Ovary (tissue), 9 donors: ENCODE results near the gene EIF2B2. TPM values are rescaled to one million over a fixed set of nuclear protein-coding genes. Genes with fewer than 3 reads are reported as not detected.

ENCODE experiments used
- DNase-seq, 5 donors: peaks; one replicate each; pipeline ENCODE4 v3.0.0-alpha.2; 2019 to 2020
- H3K27ac ChIP-seq, 2 donors: fragments of 200-600 bp; one replicate each; pipeline versions ENCODE4 v1.5.1 to v1.8.0; 2019 to 2022
- H3K27me3 ChIP-seq: fragments of 200-600 bp; one replicate; pipeline ENCODE4 v1.8.0; 2022
- H3K36me3 ChIP-seq: fragments of 200-600 bp; sonication (generic); one replicate; pipeline ENCODE4 v1.5.1; 2019
- H3K4me1 ChIP-seq: one replicate; pipeline ENCODE4 v1.8.1; 2013; ENCODE audit warnings: mild to moderate bottlenecking, moderate library complexity; ENCODE audit not compliant: insufficient read depth
- H3K4me3 ChIP-seq: fragments of 200-600 bp; sonication (generic); one replicate; pipeline ENCODE4 v1.5.1; 2017
- H3K9me3 ChIP-seq, 2 donors: fragments of 200-600 bp in 1 of 2; sonication (generic) in 1 of 2; one replicate each; pipeline versions ENCODE4 v1.5.1 to v1.8.1; 2013 to 2019; ENCODE audit warnings: mild to moderate bottlenecking in 1 of 2, moderate library complexity in 1 of 2
- CTCF ChIP-seq, 3 donors: fragments of 450-650 bp in 2 of 3; fragments of 200-600 bp in 1 of 3; IDR thresholded peaks; one replicate each; pipeline versions ENCODE4 v1.5.1 to v1.8.0; 2016 to 2022; ENCODE audit warnings: antibody characterized with exemption in 3 of 3, mild to moderate bottlenecking in 1 of 3
- EP300 ChIP-seq: sonication (generic); formaldehyde crosslinking; IDR thresholded peaks from one replicate; pipeline ENCODE4 v1.6.1; 2017; ENCODE audit warnings: antibody characterized with exemption
- POLR2A ChIP-seq: fragments of 450-650 bp; IDR thresholded peaks from one replicate; pipeline ENCODE4 v1.6.1; 2017; ENCODE audit warnings: antibody characterized with exemption, mild to moderate bottlenecking, moderate library complexity
- WGBS, 3 donors: extraction: QIAGEN DNeasy Blood & Tissue Kit in 1 of 3; methylation state at CpG; one replicate each; pipeline versions ENCODE4 v1.1.5 to v1.1.7; 2013 to 2017; 5-methylcytosine and 5-hydroxymethylcytosine counted together
- intact Hi-C, 4 donors: fragments of 100-400 bp; cut with DNase I; formaldehyde crosslinking; loops; one replicate each; pipeline versions ENCODE4 v1.11.0 to v1.15.1; 2022 to 2023
- polyA plus RNA-seq, 2 donors: library from polyadenylated mRNA; stranded (reverse); fragments of 200-250 nt in 1 of 2; fragments of 350-450 nt in 1 of 2; fragmentation: Illumina TruSeq in 1 of 2; extraction: RNeasy Lipid Tissue Mini Kit (QIAGEN cat#74804) in 1 of 2; gene quantifications; one replicate each; pipeline ENCODE4 v1.2.3, GENCODE V29; 2013 to 2014
- total RNA-seq, 7 donors: library from RNA; depleted of rRNA in 2 of 7; stranded (reverse); fragments of >200 nt in 2 of 7; fragmentation: NEBNext Ultra II Directional in 3 of 7; extraction: Animal tissue kit (Norgen Biotek cat#: 25700) in 3 of 7; gene quantifications; one replicate each; pipeline versions ENCODE4 v1.1.0 to v1.2.4, GENCODE V29; 2016 to 2023
- donor health status: DM: no; HTN: no; CAD: no; lungs with moderate emphysema.
- donor health status: DM: no; HTN: no; CAD: no.
- donor health status: Bipolar disorder and iron deficiency.
- donor health status: DM: yes; HTN: yes; CAD: no.
- donor health status: DM: no; HTN: no; CAD: no.
- donor health status: DM: yes; HTN: yes; CAD: no.

EIF2B2 gene
- total and polyA plus RNA-seq, 9 donors = 8.8 to 59.9 (median 30.6) TPM

DNA sequence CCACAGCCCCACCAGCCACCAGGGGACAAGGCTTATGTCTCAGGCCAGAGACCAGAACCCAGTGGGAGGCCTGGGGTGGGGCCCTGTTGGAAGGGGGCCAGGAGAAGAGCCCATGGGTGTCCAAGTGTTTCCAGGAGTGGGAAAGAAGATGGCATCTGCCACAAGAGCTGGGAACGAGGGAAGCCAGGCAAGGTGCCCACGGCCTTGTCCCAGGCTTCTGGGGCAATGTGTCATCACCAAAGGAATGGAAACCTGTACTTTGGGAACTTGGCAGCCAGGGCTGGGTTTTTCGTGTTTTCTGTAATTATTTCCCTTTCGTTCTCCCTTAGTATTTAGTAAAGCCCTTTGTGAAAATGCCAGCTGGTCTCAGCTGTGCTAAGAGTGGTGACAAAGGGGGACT lies 42.0 kb upstream of the EIF2B2 start:
- DNase-seq = no peak
- no peak overlapping the region for H3K27ac ChIP-seq
- WGBS, 3 donors = 50 to 78% (median 62%) methylated on average over 4 of the region's 4 CpGs
- no peaks in the 10 kb centered on the region for H3K4me1 ChIP-seq
- H3K27me3 ChIP-seq = no peaks in the 10 kb centered on the region
- H3K4me3 ChIP-seq = no peak overlapping the region
- H3K9me3 ChIP-seq = no peaks in the 10 kb centered on the region
- intact Hi-C loops = no loop called here
- TF ChIP-seq CTCF (IDR thresholded peaks at IDR 0.05) = no peak
- H3K36me3 ChIP-seq = no peaks in the 10 kb centered on the region

DNA sequence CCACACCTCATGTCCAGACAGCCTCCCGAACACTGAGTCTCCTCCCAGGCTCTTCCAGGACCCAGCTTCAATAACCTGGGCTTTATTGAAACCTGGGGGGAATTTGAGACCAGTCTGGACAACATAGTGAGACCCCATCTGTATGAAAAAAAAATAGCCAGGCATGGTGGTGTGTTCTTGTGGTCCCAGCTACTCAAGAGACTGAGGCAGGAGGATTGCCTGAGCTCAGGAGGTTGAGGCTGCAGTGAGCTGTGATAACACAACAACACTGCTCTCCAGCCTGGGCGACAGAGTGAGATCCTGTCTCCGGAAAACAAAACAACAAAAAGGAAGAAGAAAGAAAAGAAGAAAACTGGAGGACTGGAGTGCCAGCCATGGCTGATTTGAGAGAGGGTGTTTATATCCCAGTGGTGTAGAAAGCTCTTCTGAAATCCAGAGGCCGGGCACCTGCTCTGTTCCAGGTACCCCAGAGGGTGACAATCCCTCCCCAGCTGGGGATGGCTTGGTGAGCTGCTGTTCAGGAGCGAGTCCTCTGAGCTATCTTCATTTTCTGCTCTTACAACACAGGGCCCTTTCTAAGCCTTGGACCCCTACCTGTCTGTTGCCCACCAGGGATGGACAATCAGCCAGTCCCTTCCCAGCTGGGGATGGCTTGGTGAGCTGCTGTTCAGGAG lies 41.3 kb upstream of the EIF2B2 start:
- intact Hi-C loops = no loop called here
- TF ChIP-seq EP300 = no peak
- no peak for TF ChIP-seq CTCF (IDR thresholded peaks at IDR 0.05)
- no peak for TF ChIP-seq POLR2A
- no peaks in the 10 kb centered on the region for H3K27me3 ChIP-seq
- H3K27ac ChIP-seq = no peak overlapping the region
- H3K4me1 ChIP-seq = no peaks in the 10 kb centered on the region
- no peaks in the 10 kb centered on the region for H3K9me3 ChIP-seq
- DNase-seq = no peak
- WGBS, 3 donors = 71 to 81% (median 75%) methylated on average over 5 of the region's 5 CpGs
- H3K36me3 ChIP-seq = no peaks in the 10 kb centered on the region
- no peak overlapping the region for H3K4me3 ChIP-seq

- no peak overlapping the region for H3K27ac ChIP-seq
- 55 to 67% (median 65%) methylated on average over 11 of the region's 11 CpGs for WGBS, 3 donors
- H3K4me1 ChIP-seq = no peaks in the 10 kb centered on the region
- no peaks in the 10 kb centered on the region for H3K36me3 ChIP-seq
- intact Hi-C loops = no loop called here
- no peak overlapping the region for H3K4me3 ChIP-seq
- H3K9me3 ChIP-seq = no peaks in the 10 kb centered on the region
- no peaks in the 10 kb centered on the region for H3K27me3 ChIP-seq
- TF ChIP-seq POLR2A (no peak), CTCF (IDR thresholded peaks at IDR 0.05) (no peak), EP300 (no peak)
- no peak for DNase-seq
Observed at GRCh38 chr14:74962046-74962445, 40.7 kb upstream of the EIF2B2 start.

GRCh38 chr14:74962493-74962892 lies 40.2 kb upstream of the EIF2B2 start:
- DNase-seq = no peak
- intact Hi-C loops = no loop called here

More at GRCh38 chr14:74962493-74962892, 40.2 kb upstream of the EIF2B2 start:
- 77 to 80% (median 80%) methylated on average over 8 of the region's 8 CpGs for WGBS, 3 donors
- no peak overlapping the region for H3K4me3 ChIP-seq
- no peaks in the 10 kb centered on the region for H3K27me3 ChIP-seq
- no peaks in the 10 kb centered on the region for H3K9me3 ChIP-seq
- no peaks in the 10 kb centered on the region for H3K36me3 ChIP-seq
- no peak overlapping the region for H3K27ac ChIP-seq
- TF ChIP-seq EP300 = no peak
- no peak for TF ChIP-seq POLR2A
- no peak for TF ChIP-seq CTCF (IDR thresholded peaks at IDR 0.05)
- no peaks in the 10 kb centered on the region for H3K4me1 ChIP-seq
